H9 (cell line): ENCODE results near the gene JADE2. TPM values are rescaled to one million over a fixed set of nuclear protein-coding genes. Genes with fewer than 3 reads are reported as not detected.

Experiments used
- DNase-seq: peaks from one replicate; pipeline ENCODE4 v3.0.0-alpha.2; 2017
- H2AFZ ChIP-seq: one replicate; pipeline ENCODE4 v1.6.1; 2013; ENCODE audit warnings: mild to moderate bottlenecking, low read length, control low read depth, moderate library complexity
- H2AK5ac ChIP-seq: 2 replicates; pipeline ENCODE4 v1.6.1; 2013; ENCODE audit warnings: low read length, control low read depth, mixed read lengths; ENCODE audit not compliant: insufficient read length
- H2BK120ac ChIP-seq: one replicate; pipeline ENCODE4 v1.6.1; 2013; ENCODE audit warnings: low read depth, mild to moderate bottlenecking, low read length, control low read depth, inconsistent platforms; ENCODE audit not compliant: poor library complexity, severe bottlenecking
- H2BK12ac ChIP-seq: 2 replicates; pipeline ENCODE4 v1.6.1; 2013; ENCODE audit warnings: low read length, control low read depth, mixed read lengths, low read depth; ENCODE audit not compliant: insufficient read length
- H2BK15ac ChIP-seq: 2 replicates; pipeline ENCODE4 v1.6.1; 2013; ENCODE audit warnings: low read depth, low read length, control low read depth
- H2BK20ac ChIP-seq: one replicate; pipeline ENCODE4 v1.6.1; 2013; ENCODE audit warnings: low read depth, mild to moderate bottlenecking, low read length, control low read depth, inconsistent platforms; ENCODE audit not compliant: poor library complexity, severe bottlenecking
- H2BK5ac ChIP-seq: 2 replicates; pipeline ENCODE4 v1.6.1; 2013; ENCODE audit warnings: low read length, control low read depth, mixed read lengths; ENCODE audit not compliant: insufficient read length
- H3K14ac ChIP-seq: 2 replicates; pipeline ENCODE4 v1.6.1; 2013; ENCODE audit warnings: low read length, control low read depth; ENCODE audit not compliant: insufficient read depth
- H3K18ac ChIP-seq: 2 replicates; pipeline ENCODE4 v1.6.1; 2013; ENCODE audit warnings: low read depth, mild to moderate bottlenecking, mixed read lengths, low read length, control low read depth; ENCODE audit not compliant: insufficient read length
- H3K23ac ChIP-seq: 2 replicates; pipeline ENCODE4 v1.6.1; 2013; ENCODE audit warnings: low read length, control low read depth, mixed read lengths, low read depth; ENCODE audit not compliant: insufficient read length
- H3K23me2 ChIP-seq: 2 replicates; pipeline ENCODE4 v1.6.1; 2013; ENCODE audit warnings: low read depth, mild to moderate bottlenecking, mixed read lengths, low read length, control low read depth; ENCODE audit not compliant: insufficient read length, poor library complexity, severe bottlenecking
- H3K27ac ChIP-seq: 2 replicates; pipeline ENCODE4 v1.5.1; 2013; ENCODE audit warnings: low read length, control low read depth, mixed read lengths, low read depth; ENCODE audit not compliant: insufficient read length
- H3K27me3 ChIP-seq: 2 replicates; pipeline ENCODE4 v1.6.1; 2013; ENCODE audit warnings: low read length, control low read depth, inconsistent platforms; ENCODE audit not compliant: insufficient read depth
- H3K4ac ChIP-seq: 2 replicates; pipeline ENCODE4 v1.6.1; 2013; ENCODE audit warnings: low read depth, mild to moderate bottlenecking, control low read depth, inconsistent platforms, low read length, moderate library complexity
- H3K4me1 ChIP-seq: 2 replicates; pipeline ENCODE4 v1.6.1; 2013; ENCODE audit warnings: low read length, control low read depth, inconsistent platforms; ENCODE audit not compliant: insufficient read depth
- H3K4me2 ChIP-seq: 2 replicates; pipeline ENCODE4 v1.6.1; 2013; ENCODE audit warnings: low read length, control low read depth, mixed read lengths; ENCODE audit not compliant: insufficient read length, insufficient read depth
- H3K56ac ChIP-seq: 2 replicates; pipeline ENCODE4 v1.6.1; 2013; ENCODE audit warnings: low read depth, mild to moderate bottlenecking, mixed read lengths, low read length, control low read depth; ENCODE audit not compliant: insufficient read length
- H3K79me1 ChIP-seq: 2 replicates; pipeline ENCODE4 v1.6.1; 2013; ENCODE audit warnings: low read depth, mild to moderate bottlenecking, moderate library complexity, low read length, control low read depth, inconsistent platforms; ENCODE audit not compliant: insufficient read depth, poor library complexity, severe bottlenecking
- H3K79me2 ChIP-seq: 2 replicates; pipeline ENCODE4 v1.6.1; 2013; ENCODE audit warnings: low read length, control low read depth, inconsistent platforms; ENCODE audit not compliant: insufficient read depth
- H3K9ac ChIP-seq: 2 replicates; pipeline ENCODE4 v1.6.1; 2013; ENCODE audit warnings: low read length, control low read depth, mixed read lengths; ENCODE audit not compliant: insufficient read length; ENCODE audit errors: extremely low read depth
- H3K9me3 ChIP-seq: one replicate; pipeline ENCODE4 v1.6.1; 2013; ENCODE audit warnings: low read depth, low read length, inconsistent platforms; ENCODE audit not compliant: control insufficient read depth
- H3T11ph ChIP-seq: one replicate; pipeline ENCODE4 v1.6.1; 2013; ENCODE audit warnings: mild to moderate bottlenecking, low read length, control low read depth, inconsistent platforms
- H4K20me1 ChIP-seq: one replicate; pipeline ENCODE4 v1.6.1; 2013; ENCODE audit not compliant: control insufficient read depth, insufficient read length, insufficient read depth
- H4K5ac ChIP-seq: 2 replicates; pipeline ENCODE4 v1.6.1; 2013; ENCODE audit warnings: low read depth, mild to moderate bottlenecking, mixed read lengths, low read length, control low read depth; ENCODE audit not compliant: insufficient read length
- H4K8ac ChIP-seq: replicated peaks from 2 replicates; pipeline ENCODE4 v1.6.1; 2013; ENCODE audit warnings: low read length, control low read depth, mixed read lengths, low read depth; ENCODE audit not compliant: insufficient read length
- H4K91ac ChIP-seq: 2 replicates; pipeline ENCODE4 v1.6.1; 2013; ENCODE audit warnings: low read depth, mild to moderate bottlenecking, moderate library complexity, mixed read lengths, low read length, control low read depth; ENCODE audit not compliant: insufficient read length
- H3K27ac Mint-ChIP-seq, 3 experiments: 2 replicates in 2 of 3; 3 replicates in 1 of 3; pipeline ENCODE4 v1.8.0; 2020 to 2021; ENCODE audit warnings: mixed read lengths in 3 of 3, mild to moderate bottlenecking in 1 of 3, moderate library complexity in 1 of 3
- H3K27me3 Mint-ChIP-seq: 2 replicates; pipeline ENCODE4 v1.8.0; 2021; ENCODE audit warnings: low read depth, mild to moderate bottlenecking, moderate library complexity, mixed read lengths
- H3K36me3 Mint-ChIP-seq, 3 experiments: 2 replicates in 2 of 3; 3 replicates in 1 of 3; pipeline ENCODE4 v1.8.0; 2020 to 2021; ENCODE audit warnings: low read depth in 3 of 3, mixed read lengths in 3 of 3; ENCODE audit not compliant: insufficient read depth in 1 of 3
- H3K4me1 Mint-ChIP-seq, 2 experiments: 2 replicates each; pipeline ENCODE4 v1.8.0; 2020; ENCODE audit warnings: mixed read lengths in 2 of 2
- H3K4me3 Mint-ChIP-seq, 2 experiments: 2 replicates in 1 of 2; 3 replicates in 1 of 2; pipeline ENCODE4 v1.8.0; 2020 to 2021; ENCODE audit warnings: mild to moderate bottlenecking in 2 of 2, mixed read lengths in 2 of 2, moderate library complexity in 1 of 2
- H3K9me3 Mint-ChIP-seq, 2 experiments: 2 replicates in 1 of 2; 3 replicates in 1 of 2; pipeline ENCODE4 v1.8.0; 2020; ENCODE audit warnings: mild to moderate bottlenecking in 2 of 2, mixed read lengths in 2 of 2, moderate library complexity in 1 of 2
- WGBS: extraction: QIAGEN DNeasy Blood & Tissue Kit; methylation state at CpG from one replicate; pipeline ENCODE4 v1.1.7; 2013; ENCODE audit warnings: missing lambda C conversion rate, low lambda C conversion rate, mixed read lengths; ENCODE audit not compliant: insufficient read length; ENCODE audit errors: extremely low coverage; 5-methylcytosine and 5-hydroxymethylcytosine counted together
- total RNA-seq: library from RNA; stranded (reverse); gene quantifications from 2 replicates; pipeline ENCODE4 v1.2.1, GENCODE V29; 2021
- TF ChIP-seq, protein P1 (sequence below): fragments of 200-600 bp; sonication (generic); conservative IDR thresholded peaks from 3 replicates; pipeline ENCODE4 v1.8.0; 2021; ENCODE audit warnings: antibody characterized with exemption, mild to moderate bottlenecking

The JADE2 gene
- total RNA-seq, 1 experiment from 2014 or later, result 99.7 TPM

- H4K91ac ChIP-seq, result no peak overlapping the region
- no peak overlapping the region for H3K4me3 Mint-ChIP-seq
- H4K5ac ChIP-seq, result no peak overlapping the region
- no peak overlapping the region for H3K9ac ChIP-seq
- H3K23ac ChIP-seq, result no peak overlapping the region
- no CpG with 5 or more reads among the region's 7 CpGs for WGBS
- H3K4me1 ChIP-seq, result no peaks in the 10 kb centered on the region
- no peaks in the 10 kb centered on the region for H3K23me2 ChIP-seq
- H3K4me1 Mint-ChIP-seq, result peaks cover 11 to 15% of the 10 kb centered on the region in 2 experiments; a peak in 3 of 4 replicates
- peaks cover 1% of the 10 kb centered on the region; the same call in 1 of the 2 replicates for H3K79me2 ChIP-seq
- H4K20me1 ChIP-seq, result no peaks in the 10 kb centered on the region
- H4K8ac ChIP-seq, result no peak overlapping the region
- H3K18ac ChIP-seq, result no peak overlapping the region
- no peak overlapping the region for H2BK120ac ChIP-seq
- no peak overlapping the region for H3K27ac Mint-ChIP-seq
- H3K27me3 Mint-ChIP-seq, result no peaks in the 10 kb centered on the region
- H2BK5ac ChIP-seq, result no peak overlapping the region
- no peak overlapping the region for H3K56ac ChIP-seq
- no peak for DNase-seq
- H3K4ac ChIP-seq, result no peak overlapping the region
- no peak overlapping the region for H2AFZ ChIP-seq
- TF ChIP-seq, protein P1, sequence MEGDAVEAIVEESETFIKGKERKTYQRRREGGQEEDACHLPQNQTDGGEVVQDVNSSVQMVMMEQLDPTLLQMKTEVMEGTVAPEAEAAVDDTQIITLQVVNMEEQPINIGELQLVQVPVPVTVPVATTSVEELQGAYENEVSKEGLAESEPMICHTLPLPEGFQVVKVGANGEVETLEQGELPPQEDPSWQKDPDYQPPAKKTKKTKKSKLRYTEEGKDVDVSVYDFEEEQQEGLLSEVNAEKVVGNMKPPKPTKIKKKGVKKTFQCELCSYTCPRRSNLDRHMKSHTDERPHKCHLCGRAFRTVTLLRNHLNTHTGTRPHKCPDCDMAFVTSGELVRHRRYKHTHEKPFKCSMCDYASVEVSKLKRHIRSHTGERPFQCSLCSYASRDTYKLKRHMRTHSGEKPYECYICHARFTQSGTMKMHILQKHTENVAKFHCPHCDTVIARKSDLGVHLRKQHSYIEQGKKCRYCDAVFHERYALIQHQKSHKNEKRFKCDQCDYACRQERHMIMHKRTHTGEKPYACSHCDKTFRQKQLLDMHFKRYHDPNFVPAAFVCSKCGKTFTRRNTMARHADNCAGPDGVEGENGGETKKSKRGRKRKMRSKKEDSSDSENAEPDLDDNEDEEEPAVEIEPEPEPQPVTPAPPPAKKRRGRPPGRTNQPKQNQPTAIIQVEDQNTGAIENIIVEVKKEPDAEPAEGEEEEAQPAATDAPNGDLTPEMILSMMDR, result no peak
- no peaks in the 10 kb centered on the region for H3K9me3 ChIP-seq
- H3T11ph ChIP-seq, result no peak overlapping the region
- H3K27me3 ChIP-seq, result no peaks in the 10 kb centered on the region
- H3K36me3 Mint-ChIP-seq, result peaks cover 27 to 80% (median 53%) of the 10 kb centered on the region in 3 experiments
- no peak overlapping the region for H2BK15ac ChIP-seq
- no peak overlapping the region for H3K14ac ChIP-seq
- H2AK5ac ChIP-seq, result no peak overlapping the region
- H2BK20ac ChIP-seq, result no peak overlapping the region
- no peaks in the 10 kb centered on the region for H3K9me3 Mint-ChIP-seq
- no peak overlapping the region for H2BK12ac ChIP-seq
- H3K4me2 ChIP-seq, result no peak overlapping the region
- H3K79me1 ChIP-seq, result no peaks in the 10 kb centered on the region
- no peak overlapping the region for H3K27ac ChIP-seq
Observed at GRCh38 chr5:134559672-134560071, 34.2 kb downstream of the JADE2 start.
